ENCODE data around the gene ZNF772.

GRCh38 chr19:57419439-57419838 lies 57.9 kb downstream of the ZNF772 start:
- TF ChIP-seq POLR2AphosphoS5 (IDR thresholded peaks at IDR 0.05) (no peak), CTCF (IDR thresholded peaks at IDR 0.05) (no peak), EP300 (IDR thresholded peaks at IDR 0.05) (no peak), POLR2A (IDR thresholded peaks at IDR 0.05; ENCODE audit: low read depth) (no peak)
